ENCODE results near the gene SKP1.
"Not testable (repeated sequence)": the region's sequence is repeated elsewhere in the genome, so short reads cannot be mapped to it uniquely, and the experiment has no call there.

The SKP1 gene

DNA sequence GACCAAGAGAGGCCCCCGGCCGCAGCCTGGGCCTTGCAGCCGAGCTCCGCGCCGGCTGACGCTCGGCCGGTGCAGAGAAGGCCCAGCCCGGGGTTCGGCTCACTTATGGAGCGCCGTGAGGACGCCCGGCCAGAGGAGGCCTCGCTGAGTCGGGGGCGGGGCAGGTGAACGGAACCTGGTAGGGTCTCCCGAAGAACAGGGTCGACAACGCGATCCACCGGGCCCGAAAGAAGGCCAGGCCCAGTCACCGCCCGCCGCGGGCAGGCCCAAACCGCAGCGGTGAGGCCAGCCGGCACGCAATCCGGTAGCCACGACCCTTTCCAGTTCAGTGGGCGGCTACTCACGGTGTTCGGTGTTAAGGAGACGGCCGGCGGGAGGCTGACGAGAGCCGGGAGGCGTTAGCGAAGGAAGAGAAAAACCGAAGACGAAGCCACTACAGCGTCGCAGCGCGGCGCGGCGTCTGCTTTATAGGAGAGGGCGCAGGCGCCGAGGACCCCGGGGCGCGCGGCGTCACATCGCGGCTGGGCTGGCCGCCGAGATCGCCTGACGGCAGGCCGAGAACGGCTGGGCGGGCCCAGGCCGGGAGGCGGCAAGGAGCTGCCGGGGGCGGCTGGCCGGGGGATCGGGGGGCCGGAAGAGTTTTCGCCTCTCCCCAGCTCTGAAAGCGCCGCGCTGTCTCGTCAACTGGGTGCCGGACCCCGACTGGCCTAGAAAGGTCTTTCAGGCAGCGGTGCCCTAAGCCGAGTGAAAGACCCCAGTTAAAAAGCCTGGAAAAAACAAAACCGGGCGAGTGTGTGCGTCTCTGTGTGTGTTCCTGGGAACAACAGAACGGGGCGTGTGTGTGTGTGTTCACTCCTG, at the start of gene SKP1:
Gene SKP1, minus strand, starts transcription at position 440 of the 858 bp plus-strand sequence. CDS start 2,928 bp downstream, outside the sequence.
- DNase-seq, result no peak

DNA sequence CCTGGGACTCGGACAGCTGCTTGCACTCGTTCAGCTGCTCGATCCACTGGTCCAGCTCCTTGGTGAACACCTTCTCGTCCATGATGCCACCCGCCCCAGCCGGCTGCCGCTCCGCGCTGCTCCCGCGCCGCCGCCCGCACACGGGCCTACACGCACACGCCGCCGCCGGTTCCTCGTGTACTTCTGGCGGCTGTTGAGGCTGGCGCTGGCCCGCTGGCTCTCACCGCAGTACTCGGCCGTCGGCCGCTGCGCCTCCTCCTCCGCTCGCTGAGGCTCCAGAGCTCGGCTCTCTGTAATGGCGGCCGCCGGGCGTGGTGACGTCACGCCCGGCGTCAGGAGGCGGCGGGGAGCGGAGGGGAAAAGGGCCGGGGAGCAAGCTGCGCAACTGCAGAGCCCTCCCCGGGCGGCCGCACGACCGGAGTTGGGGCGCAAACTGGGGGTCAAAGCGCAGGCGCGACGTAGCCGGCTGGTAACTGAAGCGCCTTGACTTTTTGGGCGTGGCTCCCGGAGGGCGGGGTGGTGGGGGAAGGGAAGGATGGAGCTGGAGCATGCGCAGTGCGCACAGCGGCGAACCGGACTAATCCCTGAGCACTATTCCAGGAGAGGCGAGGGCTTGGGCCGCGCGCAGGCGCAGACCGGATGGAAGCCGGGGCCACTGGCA, 49.2 kb upstream of the SKP1 start, which contains the start of gene PPP2CA:
Gene PPP2CA, minus strand, starts transcription at position 294 of the 661 bp plus-strand sequence. Its CDS starts 212 bp downstream, at position 82.
- peak; percentile 89 for DNase-seq

DNA sequence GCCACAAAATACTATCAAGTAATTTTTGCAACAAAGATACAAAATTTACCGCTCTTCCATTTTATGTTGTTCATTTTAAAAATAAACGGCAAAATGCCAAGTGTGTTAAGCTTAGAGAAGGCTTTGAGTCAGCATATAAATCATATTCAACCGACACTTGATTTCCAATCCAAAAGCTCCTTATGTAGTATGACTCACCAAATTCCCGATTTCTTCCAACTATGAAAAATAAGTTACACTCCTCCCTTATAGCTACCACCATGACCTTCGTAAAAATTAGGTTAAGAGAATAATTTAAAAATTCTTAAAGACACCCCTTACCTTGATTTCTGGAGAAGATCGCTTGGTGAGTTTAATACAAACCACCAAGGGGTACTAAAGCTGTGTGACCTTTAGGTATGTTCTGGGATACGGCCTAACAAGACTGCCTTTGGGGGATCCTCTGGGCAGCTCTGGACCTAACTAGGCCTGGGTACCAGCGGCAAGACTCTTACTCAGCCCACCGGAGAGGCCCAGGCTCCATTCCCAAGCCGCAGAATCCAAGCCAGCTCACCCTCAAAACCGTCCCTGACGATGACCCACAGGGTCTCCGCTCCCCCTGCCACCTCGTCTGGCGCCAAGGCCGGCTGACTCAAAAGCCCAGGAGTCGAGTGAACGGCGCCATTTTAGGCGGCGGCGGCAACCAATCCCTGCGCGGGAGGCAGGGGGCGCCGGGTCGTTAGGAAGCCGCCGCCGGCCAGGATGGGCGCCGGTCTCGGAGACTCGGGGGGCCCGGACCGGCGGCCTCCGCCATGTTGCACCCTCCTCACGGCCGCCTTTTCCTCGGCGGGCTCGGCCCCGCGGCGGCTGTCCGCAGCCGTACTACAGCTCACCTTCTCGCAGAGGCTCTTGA, 48.4 kb upstream of the SKP1 start:
- no peak for DNase-seq

DNA sequence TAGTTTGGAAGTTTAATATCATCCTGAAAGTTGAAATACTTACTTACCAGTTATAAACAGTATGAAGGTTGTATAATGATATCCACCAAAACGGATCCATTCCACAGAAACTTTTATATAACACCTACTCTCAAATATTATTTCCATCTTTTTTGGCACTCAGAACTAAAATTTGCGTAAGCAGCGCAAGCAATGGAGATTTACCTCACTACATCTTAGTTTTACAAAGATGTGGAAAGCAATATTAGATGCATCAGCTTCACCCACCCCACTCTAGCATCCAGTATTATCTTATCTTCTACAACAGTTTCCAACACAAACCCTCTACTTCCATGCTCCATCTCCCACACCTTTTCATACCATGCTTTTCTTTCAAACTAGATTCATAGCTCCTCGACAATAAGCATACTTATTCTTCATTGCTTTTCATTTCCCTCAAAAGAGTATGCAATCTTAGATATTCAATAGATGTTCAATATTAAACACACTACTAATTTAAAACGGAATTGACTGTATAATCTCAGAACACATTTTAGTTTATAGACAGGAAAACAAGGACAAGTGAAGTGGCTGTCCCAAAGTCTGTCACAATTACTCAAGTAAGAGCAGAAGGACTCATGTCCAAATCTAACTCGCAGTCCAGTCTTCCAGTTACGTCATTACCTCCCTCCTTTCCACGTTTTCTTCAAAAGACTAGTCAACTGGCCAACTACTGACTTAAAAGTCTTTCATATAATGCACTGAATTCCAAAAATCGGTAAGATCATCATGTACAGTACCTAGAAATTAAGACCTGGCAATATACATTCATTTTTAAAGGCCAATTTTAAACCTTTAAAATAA, 46.9 kb upstream of the SKP1 start:
- DNase-seq, result no peak

DNA sequence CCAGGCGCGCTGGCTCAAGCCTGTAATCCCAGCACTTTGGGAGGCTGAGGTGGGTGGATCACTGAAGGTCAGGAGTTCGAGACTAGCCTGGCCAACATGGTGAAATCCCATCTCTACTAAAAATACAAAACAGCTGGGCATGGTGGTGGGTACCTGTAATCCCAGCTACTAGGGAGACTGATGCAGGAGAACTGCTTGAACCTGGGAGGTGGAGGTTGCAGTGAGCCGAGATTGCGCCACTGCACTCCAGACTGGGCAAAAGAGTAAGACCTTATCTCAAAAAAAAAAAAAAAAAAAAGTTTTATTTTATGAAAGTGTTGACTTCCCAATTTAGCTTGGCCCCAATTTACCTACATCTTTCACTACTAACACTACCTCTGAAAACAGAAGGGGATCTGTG, 44.9 kb upstream of the SKP1 start:
- DNase-seq, result not testable (repeated sequence)

DNA sequence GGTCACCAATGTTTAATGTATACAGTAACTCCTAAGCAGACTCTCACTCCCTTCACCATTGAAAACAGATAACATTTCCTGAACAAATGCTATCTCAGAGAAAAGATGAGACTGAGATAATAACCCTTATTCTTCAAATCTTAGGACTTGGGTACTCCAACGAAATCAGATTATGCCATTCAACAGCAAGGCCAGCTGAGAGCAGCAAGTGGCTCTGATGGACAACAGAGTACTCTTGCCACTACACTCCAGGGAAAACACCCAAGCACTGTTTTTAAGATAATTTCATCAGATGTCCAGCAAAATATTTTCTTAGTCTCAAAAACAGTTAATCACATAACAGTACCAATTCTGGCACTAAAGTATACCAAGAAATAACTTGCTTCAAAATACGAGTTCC, 39.0 kb upstream of the SKP1 start:
- DNase-seq, result no peak

DNA sequence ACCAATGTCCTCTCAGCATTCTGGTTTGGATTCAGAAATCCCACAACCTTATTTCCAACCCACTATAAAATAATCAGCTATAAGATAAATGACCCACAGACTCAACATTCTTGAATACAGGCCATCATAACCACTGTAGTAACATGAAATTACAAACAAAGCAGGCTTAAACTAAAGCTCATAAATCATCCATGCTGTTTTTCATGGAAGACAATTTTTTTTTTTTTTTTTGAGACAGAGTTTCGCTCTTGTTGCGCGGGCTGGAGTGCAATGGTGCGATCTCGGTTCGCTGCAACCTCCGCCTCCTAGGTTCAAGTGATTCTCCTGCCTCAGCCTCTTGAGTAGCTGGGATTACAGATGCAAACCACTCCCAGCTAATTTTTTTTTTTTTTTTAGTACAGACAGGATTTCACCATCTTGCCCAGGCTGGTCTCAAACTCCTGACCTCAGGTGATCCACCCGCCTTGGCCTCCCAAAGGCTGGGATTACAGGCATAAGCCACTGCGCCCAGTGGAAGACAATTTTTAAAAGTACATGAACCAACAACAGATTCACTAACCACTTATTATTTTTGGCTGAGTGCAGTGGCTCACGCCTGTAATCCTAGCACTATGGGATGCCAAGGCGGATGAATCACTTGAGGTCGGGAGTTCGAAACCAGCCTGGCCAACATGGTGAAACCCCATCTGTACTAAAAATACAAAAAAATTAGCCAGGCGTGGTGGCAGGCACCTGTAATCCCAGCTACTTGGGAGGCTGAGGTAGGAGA, 34.7 kb upstream of the SKP1 start:
- DNase-seq, result not testable (repeated sequence)

DNA sequence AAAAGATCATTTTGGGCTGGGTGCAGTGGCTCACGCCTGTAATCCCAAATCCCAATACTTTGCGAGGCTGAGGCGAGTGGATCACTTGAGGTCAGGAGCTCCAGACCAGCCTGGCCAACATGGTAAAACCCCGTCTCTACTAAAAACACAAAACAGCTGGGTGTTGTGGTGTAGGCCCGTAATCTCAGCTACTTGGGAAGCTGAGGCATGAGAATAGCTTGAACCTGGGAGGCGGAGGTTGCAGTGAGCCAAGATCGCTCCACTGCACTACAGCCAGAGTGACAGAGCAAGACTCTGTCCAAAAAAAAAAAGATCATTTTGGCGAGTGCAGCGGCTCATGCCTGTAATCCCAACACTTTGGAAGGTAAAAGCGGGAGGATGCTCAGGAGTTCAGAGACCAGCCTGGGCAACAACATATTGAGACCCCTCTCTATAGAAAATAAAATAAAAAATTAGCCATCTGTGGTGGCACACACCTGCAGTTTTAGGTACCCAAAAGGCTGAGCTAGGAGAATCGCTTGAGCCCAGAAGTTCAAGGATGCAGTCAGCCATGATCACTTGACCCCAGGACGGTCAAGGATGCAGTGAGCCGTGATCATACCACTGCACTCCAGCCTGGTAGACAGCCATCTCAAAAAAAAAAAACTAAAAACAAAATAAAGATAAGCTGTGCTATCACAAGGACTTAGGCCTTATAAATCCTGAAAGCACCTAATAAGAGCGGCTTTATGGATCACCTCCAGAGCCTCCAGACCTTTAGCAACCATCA, 32.9 kb upstream of the SKP1 start:
- DNase-seq, result no peak

DNA sequence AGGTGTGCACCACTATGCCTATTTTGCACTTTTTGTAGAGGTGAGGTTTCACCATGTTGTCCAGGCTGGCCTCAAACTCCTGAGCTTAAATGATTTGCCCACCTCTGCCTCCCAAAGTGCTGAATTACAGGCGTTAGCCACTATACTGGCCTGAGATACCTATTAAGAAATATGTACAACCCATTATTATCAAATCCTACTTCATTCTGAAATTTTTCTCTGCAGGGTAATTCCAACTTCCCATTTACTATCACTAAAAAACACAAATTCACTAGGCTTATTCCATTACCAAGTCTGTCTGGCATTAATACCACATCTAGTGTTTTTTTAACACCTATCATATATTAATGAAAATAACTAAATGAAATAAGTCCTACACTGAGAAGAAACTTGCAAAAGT, 30.9 kb upstream of the SKP1 start:
- no peak for DNase-seq

DNA sequence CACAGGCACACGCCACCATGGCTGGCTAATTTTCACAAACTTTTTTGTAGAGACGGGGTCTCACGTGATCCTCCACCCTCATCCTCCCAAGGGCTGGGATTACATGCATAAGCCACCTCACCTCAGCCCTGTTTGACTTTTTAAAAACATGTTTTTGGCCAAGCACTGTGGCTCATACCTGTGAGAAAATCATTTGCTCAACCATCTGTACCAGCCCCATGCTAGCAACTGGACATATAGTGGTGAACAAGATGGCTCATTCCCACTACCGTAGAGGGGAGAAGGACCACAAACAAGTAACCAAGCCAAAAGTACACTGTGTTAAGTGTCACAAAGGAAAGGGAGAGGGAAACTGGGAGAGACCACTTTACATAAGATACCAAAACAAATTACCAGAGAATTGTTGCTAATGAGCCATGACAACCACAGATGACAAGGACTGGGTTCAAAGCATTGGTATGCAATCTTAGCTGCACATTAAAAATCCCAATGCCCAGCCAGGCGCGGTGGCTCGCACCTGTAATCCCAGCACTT, 29.9 kb upstream of the SKP1 start:
- DNase-seq, result no peak

DNA sequence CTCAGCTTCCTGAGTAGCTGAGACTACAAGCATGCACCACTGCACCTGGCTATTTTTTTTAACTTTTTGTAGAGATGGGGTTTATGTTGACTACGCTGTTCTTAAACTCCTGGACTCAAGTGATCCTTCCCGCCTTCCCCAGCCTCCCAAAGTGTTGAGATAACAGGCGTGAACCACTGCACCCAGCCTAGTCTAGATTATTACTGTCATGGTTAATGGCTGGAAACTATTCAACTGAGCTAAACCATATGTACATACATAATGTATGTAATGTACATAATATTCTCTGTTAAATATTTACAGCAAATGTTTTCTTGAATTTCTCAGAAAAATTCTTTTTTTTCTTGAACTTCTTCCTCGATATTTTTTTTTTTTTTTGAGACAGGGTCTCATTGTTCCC, 27.8 kb upstream of the SKP1 start:
- no peak for DNase-seq

DNA sequence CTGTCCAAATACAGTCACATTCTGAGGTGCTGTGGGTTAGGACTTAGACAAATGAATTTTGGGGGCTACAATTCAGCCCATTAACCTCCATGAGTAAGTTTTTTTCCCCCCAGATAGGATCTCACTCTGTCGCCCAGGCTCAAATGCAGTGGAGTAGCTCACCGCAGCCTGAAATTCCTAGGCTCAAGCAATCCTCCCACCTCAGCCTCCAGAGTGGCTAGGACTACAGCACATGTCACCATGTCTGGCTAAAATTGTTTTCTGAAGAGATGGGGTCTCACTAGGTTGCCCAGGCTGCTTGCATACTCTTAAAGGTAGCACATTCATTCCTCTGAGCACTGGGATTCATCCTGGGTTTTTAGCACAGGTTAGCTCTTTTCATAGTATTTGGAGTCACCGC, 26.9 kb upstream of the SKP1 start:
- no peak for DNase-seq

DNA sequence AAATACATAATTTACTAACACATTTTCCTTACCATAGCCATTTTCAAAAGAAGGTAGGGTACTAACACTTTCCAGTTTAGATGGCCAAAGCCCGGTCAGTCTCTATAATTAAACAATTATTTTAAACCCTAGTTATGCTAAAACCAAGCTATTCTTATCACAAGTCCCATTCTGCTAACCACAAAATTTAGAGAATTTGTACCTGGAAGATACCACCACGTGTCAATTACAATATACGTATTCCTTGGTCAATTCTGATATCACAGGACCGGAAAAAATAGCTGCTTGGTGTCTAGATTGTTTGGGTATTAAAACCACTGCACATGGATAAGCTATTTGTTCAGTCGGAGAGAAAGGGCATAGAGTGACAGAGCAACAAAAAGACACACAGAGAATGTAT, 18.9 kb upstream of the SKP1 start:
- no peak for DNase-seq

DNA sequence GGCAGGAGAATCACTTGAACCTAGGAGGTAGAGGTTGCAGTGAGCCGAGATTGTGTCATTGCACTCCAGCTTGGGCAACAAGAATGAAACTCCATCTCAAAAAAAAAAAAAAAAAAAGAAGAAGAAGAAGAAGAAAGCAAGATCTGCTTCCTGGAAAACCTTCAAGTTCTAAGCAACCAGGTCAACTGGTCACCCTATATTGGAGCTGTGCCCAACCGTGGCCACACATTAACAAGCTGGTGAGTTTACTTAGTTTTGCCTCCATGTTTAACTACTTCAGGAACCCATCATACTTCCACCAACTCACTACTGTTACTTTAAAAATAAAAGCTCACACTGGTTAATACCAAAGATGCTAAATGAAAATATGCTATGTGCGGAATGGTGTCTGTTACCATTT, 12.3 kb upstream of the SKP1 start:
- no peak for DNase-seq

DNA sequence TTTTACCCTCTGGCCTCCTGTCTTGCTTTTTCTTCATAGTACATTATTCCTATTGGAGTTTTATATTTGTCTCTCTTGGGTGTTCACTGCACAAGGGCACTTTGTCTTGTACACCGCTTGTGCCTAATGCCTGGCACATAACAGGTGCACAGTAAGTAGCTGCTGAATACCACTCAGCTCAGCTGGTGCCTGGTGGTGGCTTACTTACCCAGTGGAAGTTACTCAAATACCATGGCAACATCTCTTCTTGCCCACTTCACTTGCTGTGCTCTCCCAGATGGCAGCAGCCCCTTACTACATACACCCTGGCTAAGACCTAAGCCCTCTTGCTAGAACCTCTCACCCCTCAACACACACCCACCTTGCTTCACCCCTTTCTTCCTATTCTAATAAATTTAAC, 11.3 kb upstream of the SKP1 start:
- peak; percentile 75 for DNase-seq

DNA sequence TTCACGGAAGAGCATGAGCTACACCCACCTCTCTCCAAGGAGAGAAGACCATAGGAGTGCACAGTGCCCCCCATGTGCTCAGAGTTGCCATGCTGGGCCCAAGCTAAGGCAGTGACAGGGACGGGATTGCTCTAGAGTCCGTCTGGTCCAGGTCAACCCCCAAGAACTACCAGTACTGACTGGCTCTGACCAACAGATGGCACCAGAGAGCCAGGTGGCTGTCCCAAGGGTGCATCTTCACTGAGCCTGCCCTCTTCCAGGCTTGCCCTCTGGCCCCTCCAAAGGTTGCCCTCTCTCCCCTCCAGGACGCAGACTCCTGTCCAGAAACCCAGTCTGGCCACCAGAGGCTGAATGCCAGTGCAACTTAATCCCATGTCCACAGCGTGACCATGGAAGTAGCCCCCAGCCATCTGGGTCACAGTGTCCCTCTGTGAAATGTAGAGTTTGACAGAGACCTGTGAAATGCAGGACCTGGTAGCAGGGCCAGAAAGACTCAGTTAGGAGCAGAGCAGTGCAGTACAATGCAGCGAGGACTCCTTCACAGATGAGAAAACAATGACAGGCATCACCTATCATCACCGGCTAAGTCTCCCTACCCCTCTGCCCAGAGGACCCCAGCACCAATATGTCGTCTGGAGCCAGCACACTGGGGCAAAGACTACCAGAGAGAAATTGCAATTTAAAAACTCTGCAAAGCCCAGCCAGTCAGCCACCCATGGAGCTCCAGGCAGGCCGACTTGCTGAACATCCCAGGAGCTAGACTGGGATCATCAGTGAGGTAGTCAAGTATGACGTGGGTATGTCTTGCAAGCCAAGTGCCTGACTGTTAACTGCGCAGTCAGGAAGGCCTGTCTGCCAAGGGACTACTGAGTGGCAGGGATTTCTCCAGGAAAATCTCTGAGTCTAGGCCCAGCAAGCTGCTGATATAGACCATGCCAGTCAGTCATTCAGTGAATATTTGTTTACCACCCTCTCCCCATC, 7.7 kb upstream of the SKP1 start:
- no peak for DNase-seq

DNA sequence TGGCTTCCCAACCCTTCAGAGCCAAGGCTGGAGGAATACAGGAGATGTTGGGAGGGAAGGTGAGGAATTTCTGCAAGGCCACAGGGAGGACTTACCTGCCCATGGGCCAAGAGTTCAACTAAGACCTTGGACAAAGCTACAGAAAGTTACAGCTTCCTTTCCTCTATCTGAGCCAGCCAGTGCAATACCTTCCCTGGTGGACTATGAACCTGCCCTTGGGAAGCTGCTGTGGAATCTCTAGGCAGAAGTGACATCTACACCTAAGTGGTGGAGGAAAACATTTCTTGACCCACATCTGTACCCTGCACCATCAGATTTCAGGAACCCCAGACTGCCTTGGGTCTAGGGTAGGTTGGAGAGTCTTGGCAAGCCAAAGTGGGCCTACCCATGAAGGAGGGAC, 6.7 kb upstream of the SKP1 start:
- DNase-seq, result no peak

DNA sequence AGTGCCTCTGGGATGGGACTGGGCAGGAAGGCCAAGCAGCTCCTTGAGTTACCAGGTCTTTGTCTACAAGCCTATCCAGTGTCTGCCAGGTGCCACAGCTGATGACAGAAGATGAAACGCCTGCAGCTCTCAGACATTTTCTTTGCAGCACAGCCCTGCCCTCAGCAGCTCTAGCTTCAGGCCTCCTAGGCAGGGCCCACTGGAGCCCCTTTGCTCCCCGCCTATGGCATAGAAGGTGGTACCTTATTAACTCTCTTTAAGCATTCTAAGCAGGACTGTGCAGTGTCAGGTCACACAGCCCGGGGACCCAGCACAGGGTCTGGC, 1.3 kb upstream of the SKP1 start:
- no peak for DNase-seq

DNA sequence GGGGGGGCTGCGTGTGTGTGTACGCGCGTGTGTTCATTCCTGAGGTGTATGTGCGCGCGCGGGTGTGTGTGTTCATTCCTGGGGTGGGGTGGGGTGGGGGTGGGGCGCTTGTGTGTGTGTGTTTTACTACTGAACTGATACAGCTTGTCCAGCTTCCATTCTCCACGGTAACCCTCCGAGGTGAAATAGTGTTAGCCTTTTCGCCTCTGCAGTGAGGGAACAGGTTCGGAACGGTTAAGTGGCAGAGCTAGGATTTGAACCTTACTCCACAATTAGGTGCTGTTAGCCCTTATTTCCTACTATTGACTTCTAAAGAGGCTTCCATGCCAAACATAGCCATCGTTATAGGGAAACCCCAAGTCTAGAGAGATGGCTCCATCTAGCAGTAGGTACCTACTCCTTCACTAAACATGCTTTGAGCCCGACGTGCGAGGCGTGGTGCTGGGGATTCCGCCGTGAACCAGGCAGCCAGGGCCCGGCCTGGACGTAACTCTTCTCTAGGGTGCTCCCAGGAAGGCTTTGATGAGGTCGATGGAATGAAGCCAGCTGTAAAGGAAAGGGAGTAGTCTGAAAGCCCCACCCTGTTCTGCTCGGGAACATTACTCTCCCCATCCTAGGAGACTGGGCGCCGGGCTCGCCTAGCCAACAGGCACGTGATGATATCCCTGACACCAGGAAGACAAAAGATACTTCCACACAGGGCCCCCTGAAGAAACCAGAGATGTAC, 782 bp upstream of the SKP1 start:
- DNase-seq, result no peak
